Measurements from ENCODE around the gene ANKRD44. TPM values are rescaled to one million over a fixed set of nuclear protein-coding genes. Genes with fewer than 3 reads are reported as not detected.

The ANKRD44 gene
- total RNA-seq, 1 donor from 2014 or later: 21.4 TPM

DNA sequence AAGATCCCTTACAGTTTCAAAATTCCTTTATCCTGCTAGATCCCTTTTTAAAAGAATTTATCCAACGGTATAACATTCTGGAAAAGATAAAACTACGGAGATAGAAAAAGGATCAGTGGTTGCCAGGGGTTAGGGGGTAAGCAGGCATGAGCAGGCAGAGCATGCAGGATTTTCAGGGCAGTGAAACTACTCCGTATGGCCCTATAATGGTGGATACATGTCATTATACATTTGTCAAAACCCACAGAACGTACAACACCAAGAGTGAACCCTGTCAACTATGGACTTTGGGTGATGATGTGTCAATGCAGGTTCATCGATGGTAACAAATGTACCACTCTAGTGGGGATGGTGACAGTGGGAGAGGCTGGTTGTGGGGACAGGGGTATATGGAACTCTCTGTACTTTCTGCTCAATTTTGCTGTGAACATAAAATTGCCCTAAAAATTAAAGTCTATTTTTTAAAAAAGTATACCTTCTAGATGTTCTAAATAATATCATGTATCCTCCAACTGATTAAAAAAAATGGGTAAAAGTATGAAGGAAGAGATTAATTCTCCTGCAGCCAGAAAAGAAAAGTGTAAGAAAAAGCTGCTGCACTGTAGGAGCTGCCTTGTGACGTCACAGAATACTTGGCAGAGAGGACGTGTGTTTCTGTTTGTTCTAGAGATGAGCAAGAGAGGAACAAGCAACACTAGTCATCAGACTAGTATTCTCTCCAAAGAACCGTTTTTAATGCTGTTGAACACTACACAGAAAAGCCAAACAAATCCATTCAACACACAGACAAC is 23.6 kb downstream of the ANKRD44 start:
- no peak for TF ChIP-seq CTCF (IDR thresholded peaks at IDR 0.05)
- no peak for DNase-seq (ENCODE audit: low spot score)
- Mint-ChIP-seq H3K36me3 (ENCODE audit: low read depth) (peaks cover 1% of the 10 kb centered on the region), H3K4me3 (ENCODE audit: unreplicated experiment) (no peak overlapping the region), H3K27ac (ENCODE audit: unreplicated experiment) (peak overlapping the region; percentile 84), H3K27me3 (ENCODE audit: low read depth) (no peaks in the 10 kb centered on the region), H3K4me1 (ENCODE audit: low read depth) (peaks cover 20% of the 10 kb centered on the region), H3K9me3 (ENCODE audit: low read depth) (peaks cover 9% of the 10 kb centered on the region)

DNA sequence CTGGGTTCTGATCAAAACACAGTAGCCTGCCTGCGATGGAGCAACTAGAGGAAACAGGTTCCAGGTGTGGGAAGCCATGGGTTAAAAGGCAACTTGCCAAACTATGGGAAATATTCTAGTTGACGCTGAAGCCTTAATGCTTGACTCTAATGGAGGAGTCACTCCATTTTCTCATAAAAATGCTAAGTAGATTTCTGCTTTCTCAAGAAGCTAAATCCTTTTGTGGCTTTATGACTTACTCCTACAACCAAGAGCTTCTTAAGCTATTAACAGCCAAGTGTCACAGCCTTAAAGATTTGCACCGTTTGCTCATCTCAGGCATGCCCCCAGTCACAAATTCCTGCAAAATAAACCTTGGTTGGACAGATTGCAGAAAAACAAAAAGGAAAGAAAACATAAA is 25.2 kb downstream of the ANKRD44 start:
- Mint-ChIP-seq H3K36me3 (ENCODE audit: low read depth) (no peaks in the 10 kb centered on the region), H3K27ac (ENCODE audit: unreplicated experiment) (no peak overlapping the region), H3K9me3 (ENCODE audit: low read depth) (peaks cover 5% of the 10 kb centered on the region)

GRCh38 chr2:197284956-197285355 is 25.6 kb downstream of the ANKRD44 start:
- Mint-ChIP-seq H3K9me3 (ENCODE audit: low read depth) (peaks cover 5% of the 10 kb centered on the region), H3K27me3 (ENCODE audit: low read depth) (no peaks in the 10 kb centered on the region), H3K4me3 (ENCODE audit: unreplicated experiment) (no peak overlapping the region), H3K4me1 (ENCODE audit: low read depth) (peaks cover 26% of the 10 kb centered on the region), H3K36me3 (ENCODE audit: low read depth) (no peaks in the 10 kb centered on the region), H3K27ac (ENCODE audit: unreplicated experiment) (no peak overlapping the region)
- no peak for TF ChIP-seq CTCF (IDR thresholded peaks at IDR 0.05)
- DNase-seq (ENCODE audit: low spot score): no peak

More for the DNA sequence above, 25.2 kb downstream of the ANKRD44 start:
- no peak overlapping the region for H3K4me3 Mint-ChIP-seq (ENCODE audit: unreplicated experiment)
- H3K4me1 Mint-ChIP-seq (ENCODE audit: low read depth): peaks cover 22% of the 10 kb centered on the region
- no peak for TF ChIP-seq CTCF (IDR thresholded peaks at IDR 0.05)
- no peak for DNase-seq (ENCODE audit: low spot score)
- no peaks in the 10 kb centered on the region for H3K27me3 Mint-ChIP-seq (ENCODE audit: low read depth)

- Mint-ChIP-seq H3K27ac (ENCODE audit: unreplicated experiment) (no peak overlapping the region), H3K27me3 (ENCODE audit: low read depth) (no peaks in the 10 kb centered on the region), H3K4me3 (ENCODE audit: unreplicated experiment) (no peak overlapping the region), H3K9me3 (ENCODE audit: low read depth) (no peaks in the 10 kb centered on the region), H3K36me3 (ENCODE audit: low read depth) (no peaks in the 10 kb centered on the region), H3K4me1 (ENCODE audit: low read depth) (peaks cover 23% of the 10 kb centered on the region)
- TF ChIP-seq CTCF (IDR thresholded peaks at IDR 0.05): no peak
- DNase-seq (ENCODE audit: low spot score): no peak
These were observed 29.2 kb downstream of the ANKRD44 start for GRCh38 chr2:197281421-197281820.

DNA sequence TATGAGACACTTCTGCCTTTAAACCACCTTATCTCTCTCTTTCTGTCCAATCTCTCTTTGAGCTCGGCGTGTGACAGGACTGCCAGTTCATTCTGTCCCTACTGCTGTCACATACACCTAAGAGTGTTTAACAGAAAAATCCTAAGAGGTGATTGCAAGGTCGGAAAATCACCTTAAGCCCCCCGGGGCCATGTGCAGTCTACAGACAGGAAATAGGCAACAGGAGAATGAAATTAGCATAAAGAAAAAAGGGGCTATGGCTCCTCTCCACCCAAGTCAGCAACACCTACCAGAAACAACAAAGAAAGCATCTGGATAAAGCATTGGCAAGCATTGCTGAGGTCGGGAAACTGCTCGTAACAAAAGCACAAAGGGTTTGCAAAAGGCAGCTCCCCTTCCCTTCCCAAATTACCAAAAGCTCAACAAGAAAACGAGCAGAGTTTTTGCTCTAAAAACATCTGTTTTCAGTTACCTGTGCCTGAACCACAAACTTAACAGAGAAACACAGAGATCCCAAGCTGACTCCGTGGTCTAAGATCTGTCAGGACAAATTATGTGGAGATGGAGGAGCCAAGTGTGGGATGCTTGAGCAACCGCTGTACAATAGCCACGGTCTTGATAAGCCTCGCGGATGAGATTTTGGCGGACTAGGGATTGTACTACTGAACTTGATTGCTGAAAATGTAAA is 30.4 kb downstream of the ANKRD44 start:
- H3K27me3 Mint-ChIP-seq (ENCODE audit: low read depth): no peaks in the 10 kb centered on the region
- no peak for DNase-seq (ENCODE audit: low spot score)
- H3K4me1 Mint-ChIP-seq (ENCODE audit: low read depth): peaks cover 23% of the 10 kb centered on the region
- TF ChIP-seq CTCF (IDR thresholded peaks at IDR 0.05): no peak
- no peak overlapping the region for H3K27ac Mint-ChIP-seq (ENCODE audit: unreplicated experiment)
- H3K36me3 Mint-ChIP-seq (ENCODE audit: low read depth): no peaks in the 10 kb centered on the region
- H3K4me3 Mint-ChIP-seq (ENCODE audit: unreplicated experiment): no peak overlapping the region
- H3K9me3 Mint-ChIP-seq (ENCODE audit: low read depth): no peaks in the 10 kb centered on the region

Data from chondrocyte (in vitro differentiated cells).